HCT116 (cell line): ENCODE results near the gene ATP2C1. TPM values are rescaled to one million over a fixed set of nuclear protein-coding genes. Genes with fewer than 3 reads are reported as not detected.

Experiments used
- ATAC-seq: fragments of 200-7000 bp; cut with Tn5 transposase; 2 replicates; pipeline ENCODE4 v1.9.1; 2020; ENCODE audit warnings: mild to moderate bottlenecking, moderate library complexity
- BruUV-seq: library from RNA; stranded (reverse); fragments of 400-500 nt; replicated peaks from 2 replicates; lab custom pipeline; 2021; lab: Mats Ljungman, UMichigan
- CTCF ChIA-PET: fragments of 300-600 bp; sonication (Branson Sonifier 250); formaldehyde crosslinking; loops from one replicate; lab custom pipeline; 2021; ENCODE audit warnings: antibody characterized with exemption; lab: Charles Lee
- POLR2A ChIA-PET: fragments of 300-600, 350-600 bp; sonication (Branson Sonifier 250); formaldehyde crosslinking; loops from one replicate; lab custom pipeline; 2021; ENCODE audit warnings: antibody characterized with exemption; lab: Charles Lee
- RAD21 ChIA-PET, 2 experiments: fragments of 300-600 bp; sonication (Branson Sonifier 250); formaldehyde crosslinking; loops; one replicate each; lab custom pipeline; 2023; ENCODE audit warnings: low total read pairs in 2 of 2; ENCODE audit not compliant: uncharacterized antibody in 2 of 2, unreplicated experiment in 2 of 2, low non-redundant PET in 1 of 2; lab: Charles Lee
- DNase-seq: peaks from one replicate; pipeline ENCODE4 v3.0.0-alpha.2; 2010; ENCODE audit warnings: low read depth, low spot score
- H2AFZ ChIP-seq: fragments of 200-600 bp; shearing (Covaris generic), sonication (generic); 2 replicates; pipeline ENCODE4 v1.6.1; 2017; ENCODE audit warnings: low read depth, mixed run types, mixed read lengths, antibody characterized with exemption, low read length; ENCODE audit not compliant: poor library complexity, severe bottlenecking
- H3K27ac ChIP-seq: 2 replicates; pipeline ENCODE4 v1.5.1; 2012; ENCODE audit warnings: low read depth, low read length
- H3K27me3 ChIP-seq: fragments of 200-600 bp; sonication (generic); 2 replicates; pipeline ENCODE4 v1.6.1; 2016; ENCODE audit warnings: mixed run types, low read length, mixed read lengths; ENCODE audit not compliant: insufficient read depth
- H3K36me3 ChIP-seq, 2 experiments: fragments of 200-500 bp in 1 of 2; fragments of 200-600 bp in 1 of 2; sonication (Bioruptor generic) in 1 of 2; sonication (generic) in 1 of 2; 2 replicates each; pipeline versions ENCODE4 v1.5.1 to v1.6.1; 2014 to 2016; ENCODE audit warnings: low read length in 2 of 2, inconsistent platforms in 1 of 2, mixed read lengths in 1 of 2, mixed run types in 1 of 2; ENCODE audit not compliant: insufficient read depth in 2 of 2, control insufficient read depth in 1 of 2
- H3K4me1 ChIP-seq, 2 experiments: fragments of 200-600 bp in 1 of 2; sonication (generic) in 1 of 2; 2 replicates each; pipeline versions ENCODE4 v1.5.1 to v1.6.1; 2012 to 2017; ENCODE audit warnings: low read length in 2 of 2, inconsistent platforms in 1 of 2, mild to moderate bottlenecking in 1 of 2, mixed read lengths in 1 of 2, mixed run types in 1 of 2, moderate library complexity in 1 of 2; ENCODE audit not compliant: insufficient read depth in 2 of 2, control insufficient read depth in 1 of 2
- H3K4me2 ChIP-seq: fragments of 200-600 bp; sonication (generic); 2 replicates; pipeline ENCODE4 v1.6.1; 2017; ENCODE audit warnings: mixed run types, low read length, mixed read lengths
- H3K4me3 ChIP-seq, 2 experiments: fragments of 200-600 bp in 1 of 2; sonication (generic) in 1 of 2; replicated peaks in 1 of 2; 2 replicates each; pipeline ENCODE4 v1.5.1; 2011 to 2016; ENCODE audit warnings: low read length in 2 of 2, control low read depth in 1 of 2, low read depth in 1 of 2, mild to moderate bottlenecking in 1 of 2, mixed read lengths in 1 of 2, mixed run types in 1 of 2
- H3K79me2 ChIP-seq: fragments of 200-600 bp; sonication (generic); 2 replicates; pipeline ENCODE4 v1.6.1; 2017; ENCODE audit warnings: mild to moderate bottlenecking, mixed run types, low read length, moderate library complexity, mixed read lengths; ENCODE audit not compliant: insufficient read depth
- H3K9ac ChIP-seq: fragments of 200-600 bp; sonication (generic); 2 replicates; pipeline ENCODE4 v1.6.1; 2016; ENCODE audit warnings: low read length, mixed read lengths
- H3K9me2 ChIP-seq: fragments of 200-600 bp; sonication (generic), shearing (Covaris generic); 2 replicates; pipeline ENCODE4 v1.6.1; 2017; ENCODE audit warnings: mixed run types, mild to moderate bottlenecking, moderate library complexity; ENCODE audit not compliant: insufficient read depth
- H3K9me3 ChIP-seq, 2 experiments: fragments of 200-500 bp in 1 of 2; fragments of 200-600 bp in 1 of 2; sonication (Bioruptor generic) in 1 of 2; sonication (generic) in 1 of 2; 2 replicates each; pipeline ENCODE4 v1.6.1; 2014 to 2017; ENCODE audit warnings: low read length in 2 of 2, mixed read lengths in 2 of 2, inconsistent platforms in 1 of 2, low read depth in 1 of 2, mild to moderate bottlenecking in 1 of 2, mixed run types in 1 of 2, moderate library complexity in 1 of 2; ENCODE audit not compliant: control insufficient read depth in 1 of 2, insufficient read depth in 1 of 2
- H4K20me1 ChIP-seq: fragments of 200-600 bp; sonication (generic), shearing (Covaris generic); 2 replicates; pipeline ENCODE4 v1.6.1; 2017; ENCODE audit warnings: mixed run types, mild to moderate bottlenecking, moderate library complexity; ENCODE audit not compliant: insufficient read depth
- ELF1 ChIP-seq: IDR thresholded peaks from 2 replicates; pipeline ENCODE4 v1.6.1; 2012; ENCODE audit warnings: low read depth, borderline replicate concordance
- EZH2 ChIP-seq: fragments of 200-600 bp; sonication (generic); IDR thresholded peaks from 2 replicates; pipeline ENCODE4 v1.6.1; 2017; ENCODE audit warnings: antibody characterized with exemption, mixed run types
- POLR2AphosphoS5 ChIP-seq: IDR thresholded peaks from 2 replicates; pipeline ENCODE4 v1.6.1; 2011; ENCODE audit warnings: mild to moderate bottlenecking, low read depth, low read length, moderate library complexity
- RAD21 ChIP-seq: IDR thresholded peaks from 2 replicates; pipeline ENCODE4 v1.6.1; 2012; ENCODE audit warnings: low read depth, mild to moderate bottlenecking
- SP1 ChIP-seq: IDR thresholded peaks from 2 replicates; pipeline ENCODE4 v1.6.1; 2012; ENCODE audit warnings: low read depth
- SRF ChIP-seq: IDR thresholded peaks from 2 replicates; pipeline ENCODE4 v1.6.1; 2012; ENCODE audit warnings: low read depth
- intact Hi-C: fragments of 100-400 bp; cut with micrococcal nuclease; formaldehyde crosslinking; loops from 2 replicates; pipeline ENCODE4 v1.10.0; 2022
- total RNA-seq: library from RNA; stranded (reverse); gene quantifications from one replicate; pipeline ENCODE4 v1.2.1, GENCODE V29; 2021; ENCODE audit not compliant: unreplicated experiment
- TF ChIP-seq, protein P1 (sequence below), 3 experiments: fragments of 200-600 bp in 1 of 3; sonication (generic) in 1 of 3; IDR thresholded peaks in 2 of 3; conservative IDR thresholded peaks in 1 of 3; 2 replicates each; pipeline ENCODE4 v1.5.1; 2012 to 2017; ENCODE audit warnings: low read depth in 2 of 3, low read length in 2 of 3, antibody characterized with exemption in 1 of 3, borderline replicate concordance in 1 of 3, control low read depth in 1 of 3, mild to moderate bottlenecking in 1 of 3, mixed read lengths in 1 of 3, mixed run types in 1 of 3, moderate library complexity in 1 of 3; ENCODE audit not compliant: insufficient read depth in 1 of 3

Gene ATP2C1
- total RNA-seq, 1 experiment from 2014 or later = 69.1 TPM

DNA sequence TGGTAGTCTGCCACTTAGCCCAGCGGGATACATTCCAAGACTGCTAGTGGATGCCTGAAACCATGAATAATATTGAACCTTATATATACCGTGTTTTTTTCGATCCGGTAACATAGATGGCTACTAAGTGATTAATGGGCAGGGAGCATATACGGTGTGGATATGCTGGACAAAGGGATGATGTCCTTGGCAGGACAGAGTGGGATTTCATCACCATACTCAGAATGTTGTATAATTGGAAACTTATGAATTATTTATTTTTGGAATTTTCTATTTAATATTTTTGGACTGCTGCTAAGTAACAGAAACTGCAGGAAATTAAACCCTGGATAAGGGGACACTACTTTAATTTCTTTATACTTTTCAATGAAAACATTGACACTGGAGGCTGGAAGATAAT, 79.5 kb downstream of the ATP2C1 start:
- TF ChIP-seq EZH2 (no peak), POLR2AphosphoS5 (no peak), ELF1 (no peak), RAD21 (no peak), SRF (no peak), SP1 (no peak)
- TF ChIP-seq, protein P1, sequence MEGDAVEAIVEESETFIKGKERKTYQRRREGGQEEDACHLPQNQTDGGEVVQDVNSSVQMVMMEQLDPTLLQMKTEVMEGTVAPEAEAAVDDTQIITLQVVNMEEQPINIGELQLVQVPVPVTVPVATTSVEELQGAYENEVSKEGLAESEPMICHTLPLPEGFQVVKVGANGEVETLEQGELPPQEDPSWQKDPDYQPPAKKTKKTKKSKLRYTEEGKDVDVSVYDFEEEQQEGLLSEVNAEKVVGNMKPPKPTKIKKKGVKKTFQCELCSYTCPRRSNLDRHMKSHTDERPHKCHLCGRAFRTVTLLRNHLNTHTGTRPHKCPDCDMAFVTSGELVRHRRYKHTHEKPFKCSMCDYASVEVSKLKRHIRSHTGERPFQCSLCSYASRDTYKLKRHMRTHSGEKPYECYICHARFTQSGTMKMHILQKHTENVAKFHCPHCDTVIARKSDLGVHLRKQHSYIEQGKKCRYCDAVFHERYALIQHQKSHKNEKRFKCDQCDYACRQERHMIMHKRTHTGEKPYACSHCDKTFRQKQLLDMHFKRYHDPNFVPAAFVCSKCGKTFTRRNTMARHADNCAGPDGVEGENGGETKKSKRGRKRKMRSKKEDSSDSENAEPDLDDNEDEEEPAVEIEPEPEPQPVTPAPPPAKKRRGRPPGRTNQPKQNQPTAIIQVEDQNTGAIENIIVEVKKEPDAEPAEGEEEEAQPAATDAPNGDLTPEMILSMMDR (IDR thresholded peaks at IDR 0.05 in 2 of 3, conservative IDR thresholded peaks at IDR 0.05 in 1 of 3; ENCODE audit: borderline replicate concordance in 1 of 3, insufficient read depth in 1 of 3, low read depth in 2 of 3, low read length in 2 of 3) = no peak
- TF ChIP-seq, all 23 proteins: peak for 0
- DNase-seq (no peak), ATAC-seq (no peak)
- no peaks in the 10 kb centered on the region for H3K79me2 ChIP-seq
- H3K4me2 ChIP-seq = no peak overlapping the region
- intact Hi-C loops = no loop called here
- H4K20me1 ChIP-seq = no peaks in the 10 kb centered on the region
- ChIA-PET RAD21 (no interaction called here), CTCF (no interaction called here), POLR2A (no interaction called here)
- H3K27ac ChIP-seq = no peak overlapping the region
- no peaks in the 10 kb centered on the region for H3K4me1 ChIP-seq
- H3K9me3 ChIP-seq = no peaks in the 10 kb centered on the region
- no peaks in the 10 kb centered on the region for H3K27me3 ChIP-seq
- no peak overlapping the region for H3K4me3 ChIP-seq
- no peaks in the 10 kb centered on the region for H3K9me2 ChIP-seq
- no peak overlapping the region for H2AFZ ChIP-seq
- BruUV-seq = no TSS peak
- H3K9ac ChIP-seq = no peak overlapping the region
- H3K36me3 ChIP-seq = peaks cover 2 to 6% of the 10 kb centered on the region in 2 experiments; a peak in 1 of 4 replicates

DNA sequence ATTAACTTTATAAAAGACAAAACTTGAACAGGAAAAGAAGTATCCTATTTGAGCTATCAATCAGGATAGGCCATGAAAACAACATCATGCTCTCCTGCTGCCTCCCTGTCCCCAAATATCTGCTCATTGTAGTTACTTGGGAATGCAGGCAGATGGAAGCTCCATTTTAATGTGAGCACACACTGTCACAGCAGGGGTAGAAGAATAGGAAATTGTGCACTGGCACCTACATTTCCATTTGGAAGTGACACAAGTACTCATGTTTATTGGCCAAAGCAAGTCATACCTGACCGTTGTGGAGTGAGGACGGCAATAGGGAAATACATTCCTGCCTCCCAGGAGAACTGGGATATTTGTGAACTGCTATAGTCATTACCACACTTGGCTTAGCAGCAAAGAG, 80.3 kb downstream of the ATP2C1 start:
- no peak overlapping the region for H3K9ac ChIP-seq
- H4K20me1 ChIP-seq = no peaks in the 10 kb centered on the region
- POLR2A ChIA-PET = no interaction called here
- no peaks in the 10 kb centered on the region for H3K27me3 ChIP-seq
- no peak overlapping the region for H3K4me3 ChIP-seq
- intact Hi-C loops = no loop called here
- CTCF ChIA-PET = no interaction called here
- no peak for ATAC-seq
- BruUV-seq = no TSS peak
- RAD21 ChIA-PET = no interaction called here
- H2AFZ ChIP-seq = no peak overlapping the region
- TF ChIP-seq ELF1 = no peak
- H3K9me2 ChIP-seq = no peaks in the 10 kb centered on the region
- DNase-seq = no peak
- peaks cover 2 to 5% of the 10 kb centered on the region in 2 experiments; a peak in 1 of 4 replicates for H3K36me3 ChIP-seq
- no peaks in the 10 kb centered on the region for H3K79me2 ChIP-seq
- H3K27ac ChIP-seq = no peak overlapping the region
- no peaks in the 10 kb centered on the region for H3K4me1 ChIP-seq
- H3K9me3 ChIP-seq = no peaks in the 10 kb centered on the region
- no peak overlapping the region for H3K4me2 ChIP-seq
